Fibroblast of upper back skin (primary cell): ENCODE data around the gene PFAS.

Experiments used
- DNase-seq: peaks from one replicate; pipeline ENCODE4 v3.0.0-alpha.2; 2013

PFAS gene

DNA sequence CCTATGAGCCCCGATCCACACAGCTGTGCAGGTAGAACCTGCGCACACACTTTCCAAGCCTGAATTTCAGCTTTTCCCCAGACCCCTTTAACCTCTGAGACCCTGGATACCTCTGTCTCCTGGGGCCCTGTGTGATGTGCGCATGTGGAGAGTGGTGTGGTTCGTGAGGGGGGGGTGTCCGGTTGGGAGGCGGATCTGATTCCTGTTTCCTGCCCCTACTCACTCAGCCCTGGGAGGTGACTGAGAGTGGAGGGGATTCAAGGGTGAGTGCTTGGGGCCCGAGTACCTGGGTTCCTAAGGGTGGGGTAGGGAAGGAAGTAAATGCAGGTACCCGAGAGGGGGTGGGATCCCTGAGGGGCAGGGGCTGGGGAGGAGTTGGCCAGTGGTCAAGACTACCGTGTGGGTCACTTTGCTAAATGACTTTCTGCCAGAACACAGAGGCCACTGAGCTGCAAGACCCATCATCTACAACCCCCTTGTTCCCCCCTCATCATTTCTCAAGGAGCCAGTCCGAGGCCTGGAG, 61.6 kb downstream of the PFAS start:
- no peak for DNase-seq

DNA sequence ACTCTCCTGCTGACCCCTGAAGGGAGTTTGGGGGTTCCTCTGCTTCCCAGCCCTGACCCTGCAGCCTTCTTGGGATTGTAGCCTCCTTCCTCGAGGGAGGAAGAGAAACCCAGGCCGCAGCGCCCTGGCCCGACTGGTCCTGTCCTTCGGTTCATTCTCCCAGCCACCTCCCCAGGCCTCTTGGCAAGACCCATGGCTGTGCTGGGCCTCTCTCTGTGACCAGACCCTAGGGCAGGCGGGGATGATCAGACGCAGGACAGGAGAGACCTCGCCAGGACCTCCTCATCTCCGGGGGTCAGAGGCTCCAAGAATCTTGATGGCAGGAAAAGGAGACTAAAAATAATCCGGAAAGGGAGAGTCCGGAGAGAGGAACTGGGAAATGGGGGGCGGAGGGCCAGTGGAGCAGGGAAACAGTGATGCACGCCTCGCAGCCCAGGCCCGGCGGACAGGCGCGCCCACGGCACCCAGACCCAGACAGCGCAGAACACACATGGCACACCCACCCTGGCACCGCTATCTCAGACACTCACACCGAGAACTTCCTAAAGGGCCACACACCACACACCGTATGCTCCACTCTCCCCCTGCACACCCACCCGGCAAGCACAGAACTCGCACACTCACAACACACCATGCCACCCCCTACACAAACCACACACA, 62.2 kb downstream of the PFAS start:
- no peak for DNase-seq

DNA sequence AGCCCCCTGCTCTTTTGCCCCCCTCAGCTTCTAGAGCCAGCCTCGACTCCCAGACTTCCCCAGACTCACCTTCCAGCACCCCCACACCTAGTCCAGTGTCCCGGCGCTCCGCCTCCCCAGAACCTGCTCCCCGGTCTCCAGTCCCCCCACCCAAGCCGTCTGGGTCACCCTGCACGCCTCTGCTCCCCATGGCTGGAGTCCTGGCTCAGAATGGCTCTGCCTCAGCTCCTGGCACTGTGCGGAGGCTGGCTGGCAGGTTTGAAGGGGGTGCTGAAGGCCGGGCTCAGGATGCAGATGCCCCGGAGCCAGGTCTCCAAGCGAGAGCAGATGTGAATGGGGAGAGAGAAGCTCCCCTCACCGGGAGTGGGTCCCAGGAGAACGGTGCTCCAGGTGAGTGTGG, 63.2 kb downstream of the PFAS start:
- no peak for DNase-seq

DNA sequence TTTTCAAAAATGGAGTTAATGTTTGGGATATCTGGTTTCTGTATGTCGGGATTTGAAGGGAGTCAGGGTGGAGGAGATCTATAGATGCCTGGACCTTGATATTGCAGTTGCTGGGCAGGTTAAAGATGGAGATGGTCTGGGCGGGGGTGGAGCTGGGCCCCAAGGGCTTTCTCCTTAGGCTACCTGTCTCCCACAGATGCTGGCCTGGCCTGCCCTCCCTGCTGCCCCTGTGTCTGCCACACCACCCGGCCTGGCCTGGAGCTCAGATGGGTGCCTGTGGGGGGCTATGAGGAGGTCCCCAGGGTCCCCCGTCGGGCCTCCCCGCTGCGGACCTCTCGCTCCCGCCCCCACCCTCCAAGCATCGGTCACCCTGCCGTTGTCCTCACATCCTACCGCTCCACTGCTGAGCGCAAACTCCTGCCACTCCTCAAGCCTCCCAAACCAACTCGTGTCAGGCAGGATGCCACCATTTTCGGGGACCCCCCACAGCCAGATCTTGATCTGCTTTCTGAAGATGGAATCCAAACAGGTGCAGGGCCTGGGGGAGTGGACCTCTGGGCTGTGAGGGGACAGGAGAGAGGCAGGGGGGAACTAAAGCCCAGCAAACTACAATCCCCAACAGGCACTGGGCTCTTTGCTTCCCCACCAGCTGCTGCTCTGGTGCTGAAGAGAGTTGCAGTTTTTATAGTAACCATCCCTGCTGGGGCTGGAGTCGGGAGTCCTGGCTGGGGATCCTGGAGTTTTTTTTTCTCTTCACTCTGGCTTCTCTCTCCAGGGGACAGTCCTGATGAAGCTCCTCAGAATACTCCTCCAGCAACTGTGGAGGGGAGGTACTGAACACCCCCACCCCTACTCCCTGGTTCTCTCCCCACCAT, 63.9 kb downstream of the PFAS start:
- DNase-seq = no peak

GRCh38 chr17:8314797-8315763, 66.0 kb downstream of the PFAS start:
- DNase-seq = no peak

DNA sequence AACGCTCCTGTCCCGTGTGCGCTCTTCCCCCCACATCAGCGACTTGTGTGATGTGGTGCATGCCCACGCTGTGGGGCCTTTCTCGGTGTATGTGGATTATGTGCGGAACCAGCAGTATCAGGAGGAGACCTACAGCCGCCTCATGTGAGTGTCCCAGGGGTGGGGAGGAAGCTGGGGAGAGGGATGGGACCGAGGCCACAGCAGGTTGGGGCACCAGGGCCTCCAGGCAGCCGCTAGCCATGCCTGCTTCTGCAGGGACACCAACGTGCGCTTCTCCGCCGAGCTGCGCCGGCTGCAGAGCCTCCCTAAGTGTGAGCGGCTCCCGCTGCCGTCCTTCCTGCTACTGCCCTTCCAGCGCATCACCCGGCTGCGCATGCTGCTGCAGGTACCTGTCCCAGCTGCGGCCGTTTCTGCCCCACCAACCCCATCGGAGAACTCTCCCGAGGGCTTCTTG, 66.7 kb downstream of the PFAS start:
- DNase-seq = no peak

DNA sequence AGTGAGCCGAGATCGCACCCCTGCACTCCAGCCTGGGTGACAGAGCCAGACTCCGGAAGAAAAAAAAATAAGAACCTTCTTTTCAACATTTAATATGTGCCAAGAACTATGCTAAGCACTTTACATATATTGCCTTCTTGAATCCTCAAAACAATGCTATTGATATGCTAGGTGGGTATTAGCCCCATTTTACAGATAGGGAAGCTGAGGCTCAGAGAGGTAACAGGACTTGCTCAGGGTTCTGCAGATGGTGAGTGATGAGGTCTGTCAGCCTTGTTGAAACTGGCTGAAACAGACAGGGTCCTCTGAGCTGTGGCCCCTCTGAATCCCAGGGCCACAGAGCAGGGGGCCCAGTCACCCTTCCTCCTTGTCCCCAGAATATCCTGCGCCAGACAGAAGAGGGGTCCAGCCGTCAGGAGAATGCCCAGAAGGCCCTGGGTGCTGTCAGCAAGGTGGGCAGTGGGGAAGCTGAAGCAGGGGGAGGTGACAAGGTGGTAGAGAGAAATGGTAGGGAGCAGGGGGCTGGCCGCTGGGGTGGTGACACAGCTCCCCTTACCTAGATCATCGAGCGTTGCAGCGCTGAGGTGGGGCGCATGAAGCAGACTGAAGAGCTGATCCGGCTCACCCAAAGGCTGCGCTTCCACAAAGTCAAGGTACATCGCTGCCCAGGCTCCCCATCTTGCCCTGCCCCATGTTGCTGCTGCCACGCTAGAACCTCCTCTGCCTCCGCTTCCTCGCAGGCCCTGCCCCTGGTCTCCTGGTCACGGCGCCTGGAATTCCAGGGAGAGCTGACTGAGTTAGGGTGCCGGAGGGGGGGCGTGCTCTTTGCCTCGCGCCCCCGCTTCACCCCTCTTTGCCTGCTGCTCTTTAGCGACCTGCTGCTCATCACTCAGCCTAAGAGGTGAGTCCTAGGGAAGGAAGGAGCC, 69.2 kb downstream of the PFAS start:
- DNase-seq = no peak
